ENCODE measurements around the gene USP17L17.
"Not testable (repeated sequence)": the region's sequence is repeated elsewhere in the genome, so short reads cannot be mapped to it uniquely, and the experiment has no call there.

The USP17L17 gene

GRCh38 chr4:9243579-9243978 is at the start of gene USP17L17:
Gene USP17L17 (plus strand): TSS chr4:9243879. CDS start chr4:9243879, 0 bp downstream.
- H3K4me1 ChIP-seq (ENCODE audit: insufficient read depth, low read length); H3K4me3 ChIP-seq (ENCODE audit: low read depth in 1 of 2, low read length in 2 of 2); H3K36me3 ChIP-seq (ENCODE audit: insufficient read depth, low read length); H3K27me3 ChIP-seq (ENCODE audit: control insufficient read depth in 1 of 2, insufficient read depth in 2 of 2, low read length in 2 of 2); H3K27ac ChIP-seq (ENCODE audit: low read depth, low read length); H3K9ac ChIP-seq (ENCODE audit: low read length); H3K9me3 ChIP-seq (ENCODE audit: low read length): not testable (repeated sequence)

- H3K27ac ChIP-seq (ENCODE audit: low read depth, low read length) = not testable (repeated sequence)
Measured at GRCh38 chr4:9210357-9210756, 33.3 kb upstream of the USP17L17 start, which contains the start of gene USP17L10. Gene USP17L10 (plus strand): TSS chr4:9210657. CDS start chr4:9210657, 0 bp downstream.

GRCh38 chr4:9214701-9215100 is 29.0 kb upstream of the USP17L17 start:
- not testable (repeated sequence) for H3K4me3 ChIP-seq (ENCODE audit: low read depth in 1 of 2, low read length in 2 of 2); H3K27me3 ChIP-seq (ENCODE audit: control insufficient read depth in 1 of 2, insufficient read depth in 2 of 2, low read length in 2 of 2); H3K4me1 ChIP-seq (ENCODE audit: insufficient read depth, low read length); H3K36me3 ChIP-seq (ENCODE audit: insufficient read depth, low read length); H3K9me3 ChIP-seq (ENCODE audit: low read length); H3K9ac ChIP-seq (ENCODE audit: low read length); H3K27ac ChIP-seq (ENCODE audit: low read depth, low read length)

More at GRCh38 chr4:9210357-9210756, 33.3 kb upstream of the USP17L17 start, which contains the start of gene USP17L10:
- not testable (repeated sequence) for H3K9me3 ChIP-seq (ENCODE audit: low read length); H3K36me3 ChIP-seq (ENCODE audit: insufficient read depth, low read length); H3K4me1 ChIP-seq (ENCODE audit: insufficient read depth, low read length); H3K27me3 ChIP-seq (ENCODE audit: control insufficient read depth in 1 of 2, insufficient read depth in 2 of 2, low read length in 2 of 2); H3K4me3 ChIP-seq (ENCODE audit: low read depth in 1 of 2, low read length in 2 of 2); H3K9ac ChIP-seq (ENCODE audit: low read length)

DNA sequence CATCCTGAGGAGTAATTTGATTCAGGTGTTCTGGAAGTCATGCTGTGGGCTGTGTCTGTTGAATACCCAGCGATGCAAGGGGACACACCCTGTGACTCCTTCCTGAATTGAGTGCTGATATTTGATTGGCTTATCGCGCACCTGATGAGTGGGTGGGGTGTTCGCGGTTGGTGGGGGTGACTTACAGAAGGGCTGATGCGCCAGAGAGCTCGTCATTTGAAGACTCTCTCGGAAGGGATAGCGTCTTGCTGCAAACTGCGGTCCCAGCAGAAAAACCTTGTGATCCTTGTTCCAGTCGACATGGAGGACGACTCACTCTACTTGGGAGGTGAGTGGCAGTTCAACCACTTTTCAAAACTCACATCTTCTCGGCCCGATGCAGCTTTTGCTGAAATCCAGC is 28.6 kb upstream of the USP17L17 start, which contains the start of gene USP17L11:
TSS of gene USP17L11 (plus strand) at position 301 of the 400 bp plus-strand sequence. CDS start at position 301, 0 bp downstream.
- not testable (repeated sequence) for H3K27me3 ChIP-seq (ENCODE audit: control insufficient read depth in 1 of 2, insufficient read depth in 2 of 2, low read length in 2 of 2); H3K9ac ChIP-seq (ENCODE audit: low read length); H3K27ac ChIP-seq (ENCODE audit: low read depth, low read length); H3K4me1 ChIP-seq (ENCODE audit: insufficient read depth, low read length); H3K9me3 ChIP-seq (ENCODE audit: low read length); H3K4me3 ChIP-seq (ENCODE audit: low read depth in 1 of 2, low read length in 2 of 2); H3K36me3 ChIP-seq (ENCODE audit: insufficient read depth, low read length)

DNA sequence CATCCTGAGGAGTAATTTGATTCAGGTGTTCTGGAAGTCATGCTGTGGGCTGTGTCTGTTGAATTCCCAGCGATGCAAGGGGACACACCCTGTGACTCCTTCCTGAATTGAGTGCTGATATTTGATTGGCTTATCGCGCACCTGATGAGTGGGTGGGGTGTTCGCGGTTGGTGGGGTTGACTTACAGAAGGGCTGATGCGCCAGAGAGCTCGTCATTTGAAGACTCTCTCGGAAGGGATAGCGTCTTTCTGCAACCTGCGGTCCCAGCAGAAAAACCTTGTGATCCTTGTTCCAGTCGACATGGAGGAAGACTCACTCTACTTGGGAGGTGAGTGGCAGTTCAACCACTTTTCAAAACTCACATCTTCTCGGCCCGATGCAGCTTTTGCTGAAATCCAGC is 23.8 kb upstream of the USP17L17 start, which contains the start of gene USP17L12:
TSS of gene USP17L12 (plus strand) at position 301 of the 400 bp plus-strand sequence. CDS start at position 301, 0 bp downstream.
- not testable (repeated sequence) for H3K9me3 ChIP-seq (ENCODE audit: low read length); H3K4me3 ChIP-seq (ENCODE audit: low read depth in 1 of 2, low read length in 2 of 2); H3K4me1 ChIP-seq (ENCODE audit: insufficient read depth, low read length); H3K36me3 ChIP-seq (ENCODE audit: insufficient read depth, low read length); H3K9ac ChIP-seq (ENCODE audit: low read length); H3K27me3 ChIP-seq (ENCODE audit: control insufficient read depth in 1 of 2, insufficient read depth in 2 of 2, low read length in 2 of 2); H3K27ac ChIP-seq (ENCODE audit: low read depth, low read length)

- H3K4me3 ChIP-seq (ENCODE audit: low read depth in 1 of 2, low read length in 2 of 2) = not testable (repeated sequence)
Measured at GRCh38 chr4:9224596-9224995, 19.1 kb upstream of the USP17L17 start, which contains the start of gene USP17L13. Gene USP17L13 (plus strand): TSS chr4:9224896. CDS start chr4:9224896, 0 bp downstream.

DNA sequence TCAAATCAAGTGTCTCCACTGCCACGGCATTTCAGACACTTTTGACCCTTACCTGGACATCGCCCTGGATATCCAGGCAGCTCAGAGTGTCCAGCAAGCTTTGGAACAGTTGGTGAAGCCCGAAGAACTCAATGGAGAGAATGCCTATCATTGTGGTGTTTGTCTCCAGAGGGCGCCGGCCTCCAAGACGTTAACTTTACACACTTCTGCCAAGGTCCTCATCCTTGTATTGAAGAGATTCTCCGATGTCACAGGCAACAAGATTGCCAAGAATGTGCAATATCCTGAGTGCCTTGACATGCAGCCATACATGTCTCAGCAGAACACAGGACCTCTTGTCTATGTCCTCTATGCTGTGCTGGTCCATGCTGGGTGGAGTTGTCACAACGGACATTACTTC is 13.4 kb upstream of the USP17L17 start:
- not testable (repeated sequence) for H3K9me3 ChIP-seq (ENCODE audit: low read length); H3K27ac ChIP-seq (ENCODE audit: low read depth, low read length); H3K4me1 ChIP-seq (ENCODE audit: insufficient read depth, low read length); H3K4me3 ChIP-seq (ENCODE audit: low read depth in 1 of 2, low read length in 2 of 2); H3K36me3 ChIP-seq (ENCODE audit: insufficient read depth, low read length); H3K27me3 ChIP-seq (ENCODE audit: control insufficient read depth in 1 of 2, insufficient read depth in 2 of 2, low read length in 2 of 2); H3K9ac ChIP-seq (ENCODE audit: low read length)

More at GRCh38 chr4:9224596-9224995, 19.1 kb upstream of the USP17L17 start, which contains the start of gene USP17L13:
- not testable (repeated sequence) for H3K27ac ChIP-seq (ENCODE audit: low read depth, low read length); H3K9ac ChIP-seq (ENCODE audit: low read length); H3K36me3 ChIP-seq (ENCODE audit: insufficient read depth, low read length); H3K27me3 ChIP-seq (ENCODE audit: control insufficient read depth in 1 of 2, insufficient read depth in 2 of 2, low read length in 2 of 2); H3K4me1 ChIP-seq (ENCODE audit: insufficient read depth, low read length); H3K9me3 ChIP-seq (ENCODE audit: low read length)

- H3K9ac ChIP-seq (ENCODE audit: low read length); H3K27me3 ChIP-seq (ENCODE audit: control insufficient read depth in 1 of 2, insufficient read depth in 2 of 2, low read length in 2 of 2); H3K27ac ChIP-seq (ENCODE audit: low read depth, low read length); H3K4me1 ChIP-seq (ENCODE audit: insufficient read depth, low read length); H3K36me3 ChIP-seq (ENCODE audit: insufficient read depth, low read length); H3K4me3 ChIP-seq (ENCODE audit: low read depth in 1 of 2, low read length in 2 of 2); H3K9me3 ChIP-seq (ENCODE audit: low read length): not testable (repeated sequence)
Measured at GRCh38 chr4:9234085-9234484, 9.6 kb upstream of the USP17L17 start, which contains the start of gene USP17L15. Gene USP17L15 (plus strand): TSS chr4:9234385. CDS start chr4:9234385, 0 bp downstream.

DNA sequence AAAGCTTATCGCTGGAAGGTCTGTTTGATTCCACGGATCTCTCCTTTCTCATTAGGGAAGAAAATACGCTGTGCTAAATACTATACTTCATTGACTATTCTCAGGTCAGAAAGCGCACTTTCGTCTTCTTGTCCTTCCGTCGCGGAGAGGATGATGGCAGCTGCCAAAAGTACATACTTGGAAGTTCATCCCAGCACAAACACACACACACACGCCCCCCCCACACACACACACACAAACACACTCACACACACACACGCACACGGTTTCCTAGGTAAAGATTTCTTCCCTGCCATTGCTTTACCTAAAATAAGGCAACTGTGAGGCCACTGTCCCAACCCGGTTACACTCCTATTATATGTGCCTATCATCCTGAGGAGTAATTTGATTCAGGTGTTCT is 5.2 kb upstream of the USP17L17 start:
- not testable (repeated sequence) for H3K9me3 ChIP-seq (ENCODE audit: low read length); H3K4me1 ChIP-seq (ENCODE audit: insufficient read depth, low read length); H3K36me3 ChIP-seq (ENCODE audit: insufficient read depth, low read length)

GRCh38 chr4:9247953-9248680 is 4.4 kb downstream of the USP17L17 start, which contains the start of gene USP17L18:
Gene USP17L18 (plus strand): TSS chr4:9248630. CDS start chr4:9248630, 0 bp downstream.
- H3K4me1 ChIP-seq (ENCODE audit: insufficient read depth, low read length); H3K9ac ChIP-seq (ENCODE audit: low read length); H3K27me3 ChIP-seq (ENCODE audit: control insufficient read depth in 1 of 2, insufficient read depth in 2 of 2, low read length in 2 of 2); H3K36me3 ChIP-seq (ENCODE audit: insufficient read depth, low read length); H3K27ac ChIP-seq (ENCODE audit: low read depth, low read length); H3K4me3 ChIP-seq (ENCODE audit: low read depth in 1 of 2, low read length in 2 of 2); H3K9me3 ChIP-seq (ENCODE audit: low read length): not testable (repeated sequence)

More for the DNA sequence above, 5.2 kb upstream of the USP17L17 start:
- H3K4me3 ChIP-seq (ENCODE audit: low read depth in 1 of 2, low read length in 2 of 2); H3K27me3 ChIP-seq (ENCODE audit: control insufficient read depth in 1 of 2, insufficient read depth in 2 of 2, low read length in 2 of 2); H3K27ac ChIP-seq (ENCODE audit: low read depth, low read length); H3K9ac ChIP-seq (ENCODE audit: low read length): not testable (repeated sequence)

DNA sequence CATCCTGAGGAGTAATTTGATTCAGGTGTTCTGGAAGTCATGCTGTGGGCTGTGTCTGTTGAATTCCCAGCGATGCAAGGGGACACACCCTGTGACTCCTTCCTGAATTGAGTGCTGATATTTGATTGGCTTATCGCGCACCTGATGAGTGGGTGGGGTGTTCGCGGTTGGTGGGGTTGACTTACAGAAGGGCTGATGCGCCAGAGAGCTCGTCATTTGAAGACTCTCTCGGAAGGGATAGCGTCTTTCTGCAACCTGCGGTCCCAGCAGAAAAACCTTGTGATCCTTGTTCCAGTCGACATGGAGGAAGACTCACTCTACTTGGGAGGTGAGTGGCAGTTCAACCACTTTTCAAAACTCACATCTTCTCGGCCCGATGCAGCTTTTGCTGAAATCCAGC is 9.4 kb downstream of the USP17L17 start, which contains the start of gene USP17L19:
TSS of gene USP17L19 (plus strand) at position 301 of the 400 bp plus-strand sequence. CDS start at position 301, 0 bp downstream.
- not testable (repeated sequence) for H3K27me3 ChIP-seq (ENCODE audit: control insufficient read depth in 1 of 2, insufficient read depth in 2 of 2, low read length in 2 of 2); H3K9ac ChIP-seq (ENCODE audit: low read length); H3K36me3 ChIP-seq (ENCODE audit: insufficient read depth, low read length); H3K27ac ChIP-seq (ENCODE audit: low read depth, low read length); H3K4me3 ChIP-seq (ENCODE audit: low read depth in 1 of 2, low read length in 2 of 2); H3K4me1 ChIP-seq (ENCODE audit: insufficient read depth, low read length); H3K9me3 ChIP-seq (ENCODE audit: low read length)

GRCh38 chr4:9257824-9258223 is 14.1 kb downstream of the USP17L17 start, which contains the start of gene USP17L20:
Gene USP17L20 (plus strand): TSS chr4:9258124. CDS start chr4:9258124, 0 bp downstream.
- H3K9ac ChIP-seq (ENCODE audit: low read length); H3K27ac ChIP-seq (ENCODE audit: low read depth, low read length); H3K9me3 ChIP-seq (ENCODE audit: low read length); H3K36me3 ChIP-seq (ENCODE audit: insufficient read depth, low read length); H3K27me3 ChIP-seq (ENCODE audit: control insufficient read depth in 1 of 2, insufficient read depth in 2 of 2, low read length in 2 of 2); H3K4me3 ChIP-seq (ENCODE audit: low read depth in 1 of 2, low read length in 2 of 2); H3K4me1 ChIP-seq (ENCODE audit: insufficient read depth, low read length): not testable (repeated sequence)
